SK-N-MC (cell line): ENCODE measurements around the gene C9orf78.

Experiments
- EZH2 ChIP-seq: fragments of 200-600 bp; sonication (generic); IDR thresholded peaks from one replicate; pipeline ENCODE4 v1.6.1; 2017; ENCODE audit warnings: antibody characterized with exemption
- POLR2AphosphoS5 ChIP-seq: IDR thresholded peaks from 2 replicates; pipeline ENCODE4 v1.6.1; 2012; ENCODE audit warnings: mild to moderate bottlenecking, low read depth, low read length, borderline replicate concordance

- TF ChIP-seq EZH2 (no peak), POLR2AphosphoS5 (peak; percentile 83)
Observed at GRCh38 chr9:129835128-129835859, at the start of gene C9orf78, which contains the start of gene USP20.
